IMR-90 (cell line): ENCODE measurements around the gene HINT2. TPM values are rescaled to one million over a fixed set of nuclear protein-coding genes. Genes with fewer than 3 reads are reported as not detected.

ENCODE experiments used
- ATAC-seq: fragments of 200-7000 bp; cut with Tn5 transposase; 2 replicates; pipeline ENCODE4 v1.9.1; 2020; ENCODE audit warnings: low read depth, mild to moderate bottlenecking, moderate library complexity
- BruUV-seq: library from RNA; stranded (reverse); fragments of 400-500 nt; replicated peaks from 2 replicates; lab custom pipeline; 2021; lab: Mats Ljungman, UMichigan
- CTCF ChIA-PET: fragments of 300-600 bp; formaldehyde crosslinking; extraction: SDS; loops from one replicate; lab custom pipeline; 2021; ENCODE audit warnings: antibody characterized with exemption; lab: Yijun Ruan, JAX
- POLR2A ChIA-PET: fragments of 300-600 bp; sonication (Branson Sonifier 250); formaldehyde crosslinking; loops from one replicate; lab custom pipeline; 2022; ENCODE audit warnings: antibody characterized with exemption; ENCODE audit not compliant: unreplicated experiment; lab: Charles Lee
- DNase-seq: peaks from one replicate; pipeline ENCODE4 v3.0.0; 2013
- H2AFZ ChIP-seq: replicated peaks from 2 replicates; pipeline ENCODE3; 2013; ENCODE audit warnings: low read length, mild to moderate bottlenecking; ENCODE audit not compliant: poor library complexity
- H2AK5ac ChIP-seq: 2 replicates; pipeline ENCODE4 v1.6.1; 2013; ENCODE audit warnings: low read depth, low read length, inconsistent platforms
- H2AK9ac ChIP-seq: replicated peaks from 2 replicates; pipeline ENCODE3; 2013; ENCODE audit warnings: mild to moderate bottlenecking, low read depth, low read length, moderate library complexity; ENCODE audit not compliant: poor library complexity
- H2BK120ac ChIP-seq: 2 replicates; pipeline ENCODE4 v1.6.1; 2013; ENCODE audit warnings: low read depth, low read length, inconsistent platforms
- H2BK15ac ChIP-seq: 3 replicates; pipeline ENCODE4 v1.6.1; 2013; ENCODE audit warnings: low read depth, low read length, inconsistent platforms
- H2BK20ac ChIP-seq: 2 replicates; pipeline ENCODE4 v1.6.1; 2013; ENCODE audit warnings: low read depth, mild to moderate bottlenecking, inconsistent platforms, low read length, moderate library complexity
- H2BK5ac ChIP-seq: 2 replicates; pipeline ENCODE4 v1.6.1; 2013; ENCODE audit warnings: mild to moderate bottlenecking, low read depth, low read length, inconsistent platforms; ENCODE audit not compliant: poor library complexity, severe bottlenecking
- H3K14ac ChIP-seq: replicated peaks from 2 replicates; pipeline ENCODE4 v1.6.1; 2013; ENCODE audit warnings: low read depth, low read length, inconsistent platforms
- H3K18ac ChIP-seq: 2 replicates; pipeline ENCODE4 v1.6.1; 2013; ENCODE audit warnings: low read depth, low read length, control low read depth
- H3K23ac ChIP-seq: 2 replicates; pipeline ENCODE4 v1.6.1; 2013; ENCODE audit warnings: low read depth, low read length, inconsistent platforms
- H3K27ac ChIP-seq: 2 replicates; pipeline ENCODE4 v1.5.1; 2013; ENCODE audit warnings: mild to moderate bottlenecking, control low read depth, low read length; ENCODE audit not compliant: insufficient read depth
- H3K27me3 ChIP-seq: 2 replicates; pipeline ENCODE4 v1.6.1; 2013; ENCODE audit warnings: low read length; ENCODE audit not compliant: control insufficient read depth, insufficient read depth
- H3K36me3 ChIP-seq: 2 replicates; pipeline ENCODE4 v1.6.1; 2013; ENCODE audit warnings: low read length, mixed read lengths; ENCODE audit not compliant: control insufficient read depth, insufficient read depth
- H3K4ac ChIP-seq: 2 replicates; pipeline ENCODE4 v1.6.1; 2013; ENCODE audit warnings: low read depth, low read length, inconsistent platforms
- H3K4me1 ChIP-seq: 2 replicates; pipeline ENCODE4 v1.6.1; 2013; ENCODE audit warnings: low read length, mixed read lengths; ENCODE audit not compliant: control insufficient read depth, insufficient read depth
- H3K4me2 ChIP-seq: 2 replicates; pipeline ENCODE4 v1.6.1; 2013; ENCODE audit warnings: low read depth, mild to moderate bottlenecking, control low read depth, low read length, moderate library complexity
- H3K4me3 ChIP-seq: 2 replicates; pipeline ENCODE4 v1.5.1; 2013; ENCODE audit warnings: low read depth, mild to moderate bottlenecking, control low read depth, low read length, moderate library complexity; ENCODE audit not compliant: insufficient read depth
- H3K56ac ChIP-seq: 2 replicates; pipeline ENCODE4 v1.6.1; 2013; ENCODE audit warnings: low read length, inconsistent platforms; ENCODE audit not compliant: insufficient read depth; ENCODE audit errors: extremely low read depth
- H3K79me1 ChIP-seq, 2 experiments: 2 replicates each; pipeline ENCODE4 v1.6.1; 2013; ENCODE audit warnings: low read length in 2 of 2, inconsistent platforms in 1 of 2, low read depth in 1 of 2
- H3K9ac ChIP-seq: 2 replicates; pipeline ENCODE4 v1.6.1; 2013; ENCODE audit warnings: low read depth, low read length, control low read depth
- H3K9me1 ChIP-seq: 2 replicates; pipeline ENCODE4 v1.6.1; 2013; ENCODE audit warnings: low read length, inconsistent platforms; ENCODE audit not compliant: insufficient read depth
- H3K9me3 ChIP-seq: 2 replicates; pipeline ENCODE4 v1.6.1; 2013; ENCODE audit warnings: low read length; ENCODE audit not compliant: control insufficient read depth, insufficient read depth
- H4K20me1 ChIP-seq: 2 replicates; pipeline ENCODE4 v1.6.1; 2013; ENCODE audit warnings: low read length, inconsistent platforms; ENCODE audit not compliant: insufficient read depth
- H4K5ac ChIP-seq: 2 replicates; pipeline ENCODE4 v1.6.1; 2013; ENCODE audit warnings: mild to moderate bottlenecking, low read depth, low read length, control low read depth
- H4K8ac ChIP-seq, 2 experiments: 2 replicates each; pipeline ENCODE4 v1.6.1; 2013; ENCODE audit warnings: low read depth in 2 of 2, low read length in 2 of 2, control low read depth in 1 of 2, inconsistent platforms in 1 of 2
- H4K91ac ChIP-seq: 2 replicates; pipeline ENCODE4 v1.6.1; 2013; ENCODE audit warnings: low read depth, low read length, inconsistent platforms; ENCODE audit not compliant: insufficient read depth
- BHLHE40 ChIP-seq: fragments of 150-350 bp; IDR thresholded peaks from 2 replicates; pipeline ENCODE4 v1.6.1; 2016; ENCODE audit warnings: mild to moderate bottlenecking, low read depth, low read length
- CEBPB ChIP-seq: IDR thresholded peaks from 2 replicates; pipeline ENCODE4 v1.6.1; 2012; ENCODE audit warnings: low read depth, low read length, improper control_type of control experiment
- FOS ChIP-seq: fragments of 150-350 bp; IDR thresholded peaks from 2 replicates; pipeline ENCODE4 v1.6.1; 2016; ENCODE audit warnings: low read depth, low read length
- MAFK ChIP-seq: IDR thresholded peaks from 2 replicates; pipeline ENCODE4 v1.6.1; 2012; ENCODE audit warnings: low read depth, low read length, improper control_type of control experiment
- MAZ ChIP-seq: IDR thresholded peaks from 2 replicates; pipeline ENCODE4 v1.6.1; 2012; ENCODE audit warnings: low read depth, mild to moderate bottlenecking, low read length, improper control_type of control experiment, moderate library complexity, borderline replicate concordance
- MXI1 ChIP-seq: IDR thresholded peaks from 2 replicates; pipeline ENCODE4 v1.6.1; 2012; ENCODE audit warnings: low read depth, mild to moderate bottlenecking, low read length, moderate library complexity, borderline replicate concordance
- POLR2A ChIP-seq: IDR thresholded peaks from 2 replicates; pipeline ENCODE4 v1.6.1; 2012; ENCODE audit warnings: mild to moderate bottlenecking, low read depth, low read length
- RFX5 ChIP-seq: IDR thresholded peaks from 2 replicates; pipeline ENCODE4 v1.8.0; 2012; ENCODE audit warnings: low read depth, mild to moderate bottlenecking, low read length, moderate library complexity
- WGBS, 2 experiments: methylation state at CpG; one replicate each; pipeline versions ENCODE4 v1.1.5 to v1.1.7; 2013; ENCODE audit warnings: missing lambda C conversion rate in 2 of 2; ENCODE audit not compliant: insufficient read length in 1 of 2; ENCODE audit errors: extremely low coverage in 2 of 2; 5-methylcytosine and 5-hydroxymethylcytosine counted together
- dilution Hi-C: fragments of 300-500 bp; cut with HindIII; formaldehyde crosslinking; loops from one replicate; pipeline ENCODE4 v1.14.3; 2018; ENCODE audit warnings: low sequenced_read_pairs; ENCODE audit not compliant: unreplicated experiment
- in situ Hi-C: fragments of 300-500 bp; cut with MboI; formaldehyde crosslinking; loops from 3 replicates; pipeline ENCODE4 v1.14.3; 2019; ENCODE audit warnings: low sequenced_read_pairs, inconsistent platforms, mixed read lengths
- intact Hi-C: fragments of 100-400 bp; cut with micrococcal nuclease; formaldehyde crosslinking; loops from 2 replicates; pipeline ENCODE4 v1.10.0; 2022
- polyA plus RNA-seq, 3 experiments: library from polyadenylated mRNA; depleted of rRNA; stranded (reverse); fragments of >200 nt; gene quantifications; 2 replicates each; pipeline ENCODE4 v1.2.3, GENCODE V29; 2012; ENCODE audit warnings: low replicate concordance in 1 of 3
- total RNA-seq: library from RNA; depleted of rRNA; stranded (reverse); fragments of >200 nt; gene quantifications from 2 replicates; pipeline ENCODE4 v1.2.3, GENCODE V29; 2012
- TF ChIP-seq, protein P1 (sequence below): fragments of 150-350 bp; IDR thresholded peaks from 2 replicates; pipeline ENCODE4 v1.6.1; 2016; ENCODE audit warnings: low read depth, mild to moderate bottlenecking, low read length, moderate library complexity, borderline replicate concordance

Gene HINT2
- total and polyA plus RNA-seq, 2 of the 4 experiments (the other 2 are of a cell fraction) = 7.5 to 20.6 TPM

DNA sequence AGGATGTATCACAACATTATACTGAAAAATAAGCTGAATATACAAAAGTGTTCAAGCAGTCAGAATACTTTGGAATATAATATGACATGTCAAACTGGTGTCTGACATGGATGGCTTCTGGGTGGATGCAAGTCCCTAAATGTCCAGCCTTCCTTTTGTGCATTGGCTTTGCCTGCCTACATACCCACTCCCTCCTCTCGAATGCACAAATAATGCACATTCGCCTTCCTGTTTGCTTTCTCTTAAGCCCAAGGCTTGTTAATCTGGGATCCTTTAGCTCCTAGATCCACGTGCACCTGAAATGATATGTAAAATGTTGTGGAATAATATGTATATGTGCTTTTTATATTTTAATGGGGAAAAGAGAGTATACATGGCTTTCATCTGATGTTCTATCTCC lies 36.3 kb downstream of the HINT2 start:
- H3K56ac ChIP-seq = no peak overlapping the region
- DNase-seq (no peak), ATAC-seq (no peak)
- no peak overlapping the region for H3K27ac ChIP-seq
- no peaks in the 10 kb centered on the region; the same call in 1 of the 2 replicates for H3K9me1 ChIP-seq
- H3K4ac ChIP-seq = no peak overlapping the region
- no peaks in the 10 kb centered on the region for H4K20me1 ChIP-seq
- no TSS peak for BruUV-seq
- ChIA-PET CTCF (no interaction called here), POLR2A (no interaction called here)
- no peak overlapping the region for H2AFZ ChIP-seq
- H2BK120ac ChIP-seq = no peak overlapping the region
- in situ Hi-C loops = loop anchor here (5.0 kb wide), 1 partner anchor 104 kb away; no protein-coding TSS in a partner anchor
- dilution Hi-C loops = no loop called here
- H3K23ac ChIP-seq = no peak overlapping the region
- no peak overlapping the region for H2BK20ac ChIP-seq
- no peak overlapping the region for H4K91ac ChIP-seq
- no peak overlapping the region for H3K14ac ChIP-seq
- intact Hi-C loops = no loop called here
- H3K18ac ChIP-seq = no peak overlapping the region
- H4K5ac ChIP-seq = no peak overlapping the region
- WGBS, 2 experiments = 83% methylated on average over 1 of the region's 3 CpGs; no CpG with 5 or more reads in 1 of the 2 experiments
- H3K79me1 ChIP-seq = no peaks in the 10 kb centered on the region
- no peaks in the 10 kb centered on the region for H3K9me3 ChIP-seq
- no peak overlapping the region for H2AK5ac ChIP-seq
- no peak overlapping the region for H3K4me3 ChIP-seq
- no peak overlapping the region for H3K4me2 ChIP-seq
- H3K4me1 ChIP-seq = no peaks in the 10 kb centered on the region
- no peak overlapping the region for H3K9ac ChIP-seq
- H4K8ac ChIP-seq = no peak overlapping the region
- no peak overlapping the region for H2BK5ac ChIP-seq
- H3K27me3 ChIP-seq = peaks cover 29% of the 10 kb centered on the region
- no peaks in the 10 kb centered on the region for H3K36me3 ChIP-seq
- no peak for TF ChIP-seq MXI1
- TF ChIP-seq MAFK = no peak
- no peak for TF ChIP-seq RFX5
- TF ChIP-seq BHLHE40 = no peak
- no peak for TF ChIP-seq POLR2A
- TF ChIP-seq FOS = no peak
- TF ChIP-seq MAZ = no peak
- TF ChIP-seq CEBPB = no peak
- TF ChIP-seq, protein P1, sequence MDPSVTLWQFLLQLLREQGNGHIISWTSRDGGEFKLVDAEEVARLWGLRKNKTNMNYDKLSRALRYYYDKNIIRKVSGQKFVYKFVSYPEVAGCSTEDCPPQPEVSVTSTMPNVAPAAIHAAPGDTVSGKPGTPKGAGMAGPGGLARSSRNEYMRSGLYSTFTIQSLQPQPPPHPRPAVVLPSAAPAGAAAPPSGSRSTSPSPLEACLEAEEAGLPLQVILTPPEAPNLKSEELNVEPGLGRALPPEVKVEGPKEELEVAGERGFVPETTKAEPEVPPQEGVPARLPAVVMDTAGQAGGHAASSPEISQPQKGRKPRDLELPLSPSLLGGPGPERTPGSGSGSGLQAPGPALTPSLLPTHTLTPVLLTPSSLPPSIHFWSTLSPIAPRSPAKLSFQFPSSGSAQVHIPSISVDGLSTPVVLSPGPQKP = no peak
- H2BK15ac ChIP-seq = no peak overlapping the region
- H2AK9ac ChIP-seq = no peak overlapping the region
